ENCODE results near the gene CLPSL2.

The CLPSL2 gene

GRCh38 chr6:35771343-35771627, 5.1 kb upstream of the CLPSL2 start:
- Mint-ChIP-seq H3K9me3 (no peaks in the 10 kb centered on the region), H3K27ac (no peak overlapping the region), H3K27me3 (peaks cover 8% of the 10 kb centered on the region), H3K4me3 (no peak overlapping the region), H3K36me3 (no peaks in the 10 kb centered on the region), H3K4me1 (no peaks in the 10 kb centered on the region)

- peaks cover 15% of the 10 kb centered on the region for H3K27me3 Mint-ChIP-seq
- H3K4me1 Mint-ChIP-seq, result peaks cover 4% of the 10 kb centered on the region
- no peaks in the 10 kb centered on the region for H3K36me3 Mint-ChIP-seq
- no peak overlapping the region for H3K27ac Mint-ChIP-seq
- H3K9me3 Mint-ChIP-seq, result no peaks in the 10 kb centered on the region
- no peak overlapping the region for H3K4me3 Mint-ChIP-seq
These were observed 2.1 kb upstream of the CLPSL2 start for GRCh38 chr6:35774116-35774794.

DNA sequence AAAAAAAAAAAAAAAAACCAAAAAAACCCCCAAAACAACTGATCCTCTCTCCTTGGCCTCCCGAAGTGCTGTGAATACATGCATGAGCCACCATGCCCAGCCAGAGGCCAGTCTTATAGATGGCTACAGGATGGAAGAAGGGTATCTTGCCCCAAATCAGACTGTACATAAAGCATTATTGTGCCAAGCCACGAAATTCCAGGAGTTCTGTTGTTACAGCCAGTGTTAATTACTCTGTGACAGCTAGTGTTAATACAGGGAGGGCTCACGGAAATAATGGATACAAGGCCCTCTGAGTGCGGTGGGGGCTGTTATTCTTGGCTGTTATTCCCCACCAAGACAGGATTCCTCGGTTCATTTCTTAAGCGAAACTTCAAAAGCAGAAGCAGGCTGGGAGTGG, 1.4 kb upstream of the CLPSL2 start:
- H3K4me1 Mint-ChIP-seq, result peaks cover 4% of the 10 kb centered on the region
- no peaks in the 10 kb centered on the region for H3K36me3 Mint-ChIP-seq
- H3K27ac Mint-ChIP-seq, result no peak overlapping the region
- H3K27me3 Mint-ChIP-seq, result peaks cover 15% of the 10 kb centered on the region
- no peak overlapping the region for H3K4me3 Mint-ChIP-seq
- no peaks in the 10 kb centered on the region for H3K9me3 Mint-ChIP-seq

- Mint-ChIP-seq H3K27ac (no peak overlapping the region), H3K36me3 (no peaks in the 10 kb centered on the region), H3K9me3 (no peaks in the 10 kb centered on the region), H3K4me1 (peaks cover 4% of the 10 kb centered on the region), H3K27me3 (peaks cover 15% of the 10 kb centered on the region), H3K4me3 (peak overlapping the region; percentile 80)
These were observed 1.1 kb downstream of the CLPSL2 start for GRCh38 chr6:35777356-35778102.

GRCh38 chr6:35778437-35778836, 2.0 kb downstream of the CLPSL2 start:
- Mint-ChIP-seq H3K27ac (no peak overlapping the region), H3K9me3 (no peaks in the 10 kb centered on the region), H3K36me3 (no peaks in the 10 kb centered on the region), H3K4me3 (peak overlapping the region; percentile 8), H3K4me1 (peaks cover 4% of the 10 kb centered on the region), H3K27me3 (peaks cover 14% of the 10 kb centered on the region)

- H3K36me3 Mint-ChIP-seq, result no peaks in the 10 kb centered on the region
These were observed 4.3 kb downstream of the CLPSL2 start, which contains the start of gene CLPSL1 for GRCh38 chr6:35780719-35781118. Gene CLPSL1, plus strand, starts transcription at chr6:35781019. Its CDS starts 92 bp downstream, at chr6:35781111.

DNA sequence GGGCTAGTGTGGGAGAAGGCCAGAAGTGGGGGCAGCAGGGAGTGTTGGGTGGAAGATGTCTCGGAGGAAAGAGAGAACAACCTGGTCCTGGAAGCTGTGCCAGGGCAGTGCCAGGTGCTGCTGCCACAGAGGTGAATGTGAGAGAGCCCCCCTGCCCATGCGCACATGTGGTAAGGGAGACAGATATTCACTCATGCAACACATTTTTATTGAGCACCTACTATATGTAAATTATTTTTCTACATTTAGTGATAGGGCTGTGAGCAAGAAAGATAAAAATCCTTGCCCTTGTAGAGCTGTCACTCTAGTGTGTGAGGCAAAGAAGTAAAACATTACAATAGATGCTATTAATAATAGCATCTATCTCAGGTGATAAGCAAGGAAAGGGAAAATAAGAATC, 4.9 kb downstream of the CLPSL2 start:
- Mint-ChIP-seq H3K4me3 (no peak overlapping the region), H3K27ac (no peak overlapping the region), H3K9me3 (no peaks in the 10 kb centered on the region), H3K4me1 (peaks cover 4% of the 10 kb centered on the region), H3K36me3 (no peaks in the 10 kb centered on the region), H3K27me3 (peaks cover 15% of the 10 kb centered on the region)

More at GRCh38 chr6:35780719-35781118, 4.3 kb downstream of the CLPSL2 start, which contains the start of gene CLPSL1:
- Mint-ChIP-seq H3K4me3 (no peak within 1 kb of the TSS), H3K27ac (no peak within 1 kb of the TSS), H3K4me1 (peaks cover 4% of the 10 kb centered on the region), H3K9me3 (no peaks in the 10 kb centered on the region), H3K27me3 (peaks cover 17% of the 10 kb centered on the region)

- no peaks in the 10 kb centered on the region for H3K36me3 Mint-ChIP-seq
- H3K9me3 Mint-ChIP-seq, result no peaks in the 10 kb centered on the region
- no peak overlapping the region for H3K4me3 Mint-ChIP-seq
- H3K27ac Mint-ChIP-seq, result no peak overlapping the region
- peaks cover 16% of the 10 kb centered on the region for H3K27me3 Mint-ChIP-seq
- peaks cover 3% of the 10 kb centered on the region for H3K4me1 Mint-ChIP-seq
These were observed 6.0 kb downstream of the CLPSL2 start for GRCh38 chr6:35782424-35782823.

GRCh38 chr6:35784200-35784599, 7.8 kb downstream of the CLPSL2 start:
- H3K4me1 Mint-ChIP-seq, result no peaks in the 10 kb centered on the region
- H3K36me3 Mint-ChIP-seq, result no peaks in the 10 kb centered on the region
- peaks cover 22% of the 10 kb centered on the region for H3K27me3 Mint-ChIP-seq
- no peak overlapping the region for H3K27ac Mint-ChIP-seq
- no peak overlapping the region for H3K4me3 Mint-ChIP-seq
- no peaks in the 10 kb centered on the region for H3K9me3 Mint-ChIP-seq

DNA sequence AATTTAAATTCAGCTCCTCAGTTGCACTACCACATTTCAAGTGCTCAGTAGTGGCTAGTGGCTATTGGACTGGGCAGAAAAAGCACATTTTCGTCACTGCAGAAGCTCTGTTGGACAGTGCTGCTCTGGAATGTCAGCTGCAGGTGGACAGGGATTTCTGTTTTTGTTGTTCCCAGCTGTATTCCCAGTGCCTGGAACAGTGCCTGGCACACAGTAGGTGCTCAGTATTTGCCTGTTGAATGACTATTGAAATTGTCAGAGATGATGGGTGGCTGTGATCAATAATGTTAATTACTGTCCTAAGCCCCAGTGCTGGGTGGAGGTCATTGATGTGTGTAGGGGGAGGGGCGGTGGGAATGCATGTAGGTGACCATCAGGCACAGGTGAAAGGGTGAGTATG, 9.9 kb downstream of the CLPSL2 start:
- H3K27me3 Mint-ChIP-seq, result peaks cover 27% of the 10 kb centered on the region
- no peak overlapping the region for H3K4me3 Mint-ChIP-seq
- H3K36me3 Mint-ChIP-seq, result no peaks in the 10 kb centered on the region
- no peaks in the 10 kb centered on the region for H3K9me3 Mint-ChIP-seq
- H3K4me1 Mint-ChIP-seq, result no peaks in the 10 kb centered on the region
- H3K27ac Mint-ChIP-seq, result no peak overlapping the region

GRCh38 chr6:35786810-35787209, 10.4 kb downstream of the CLPSL2 start:
- no peaks in the 10 kb centered on the region for H3K36me3 Mint-ChIP-seq
- no peak overlapping the region for H3K27ac Mint-ChIP-seq
- peaks cover 27% of the 10 kb centered on the region for H3K27me3 Mint-ChIP-seq
- H3K4me1 Mint-ChIP-seq, result no peaks in the 10 kb centered on the region
- H3K9me3 Mint-ChIP-seq, result no peaks in the 10 kb centered on the region
- no peak overlapping the region for H3K4me3 Mint-ChIP-seq

DNA sequence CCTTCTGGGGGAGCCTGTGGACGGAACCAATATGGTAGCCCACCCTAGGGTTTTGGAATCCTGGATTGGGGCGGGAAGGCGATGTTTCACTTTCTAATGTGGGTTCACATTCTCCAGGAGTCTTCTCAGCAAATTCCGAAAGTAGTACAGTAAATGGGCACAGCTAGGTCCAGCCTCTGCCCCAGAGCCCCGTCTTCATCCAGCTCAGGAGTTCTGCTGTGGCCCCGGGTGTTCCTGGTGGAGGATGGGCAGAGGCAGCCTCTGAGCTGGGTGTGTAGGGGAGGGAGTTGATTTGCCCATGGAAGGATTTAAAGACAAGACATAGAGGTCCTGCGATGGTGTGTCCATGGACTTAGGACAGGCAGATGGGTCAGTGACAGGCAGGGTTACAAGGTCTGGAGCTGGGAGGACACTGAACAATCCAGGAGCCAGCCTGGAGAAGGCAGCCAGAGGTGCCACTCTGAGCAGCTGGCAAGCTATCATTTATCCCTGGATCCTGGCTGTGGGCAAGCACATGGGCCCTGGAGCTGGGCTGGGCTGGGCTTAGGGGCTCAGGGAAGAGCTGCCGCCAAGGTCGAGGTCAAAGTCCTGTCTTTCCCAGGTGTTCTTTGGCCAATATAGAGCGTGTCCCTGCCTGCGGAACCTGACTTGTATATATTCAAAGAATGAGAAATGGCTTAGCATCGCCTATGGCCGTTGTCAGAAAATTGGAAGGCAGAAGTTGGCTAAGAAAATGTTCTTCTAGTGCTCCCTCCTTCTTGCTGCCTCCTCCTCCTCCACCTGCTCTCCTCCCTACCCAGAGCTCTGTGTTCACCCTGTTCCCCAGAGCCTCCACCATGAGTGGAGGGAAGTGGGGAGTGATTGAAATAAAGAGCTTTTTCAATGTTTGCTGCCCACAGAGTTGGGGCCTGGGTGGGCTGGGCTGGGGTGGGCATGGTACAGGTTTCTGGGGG, 11.1 kb downstream of the CLPSL2 start:
- Mint-ChIP-seq H3K27me3 (peaks cover 27% of the 10 kb centered on the region), H3K9me3 (no peaks in the 10 kb centered on the region), H3K4me3 (no peak overlapping the region), H3K36me3 (no peaks in the 10 kb centered on the region), H3K27ac (no peak overlapping the region), H3K4me1 (no peaks in the 10 kb centered on the region)

DNA sequence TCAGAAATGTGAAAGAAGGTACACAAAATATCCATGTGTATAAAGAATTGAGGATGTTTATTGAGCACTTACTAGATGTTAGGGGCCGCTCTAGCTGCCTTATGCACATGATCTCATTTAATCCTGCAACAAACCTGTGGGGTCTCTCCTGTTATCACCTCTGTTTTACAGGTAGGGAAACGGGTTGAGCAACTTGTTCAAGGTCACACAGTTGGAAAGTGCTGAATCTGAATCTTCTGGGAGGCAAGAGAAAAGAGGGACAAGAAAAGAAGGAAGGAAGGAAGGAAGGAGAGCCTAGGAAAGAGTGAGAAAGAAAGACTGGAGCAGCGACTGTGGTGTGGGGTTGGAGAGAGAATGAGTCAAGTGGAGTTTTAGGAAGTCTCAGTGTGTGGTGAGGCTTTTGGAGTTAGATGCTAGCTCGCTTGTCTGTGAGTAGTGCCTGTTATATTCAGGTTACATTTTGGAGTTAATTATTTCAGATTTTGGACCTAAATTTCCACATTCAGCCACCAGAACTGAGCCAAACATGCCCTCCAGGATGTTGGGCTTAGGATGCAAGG, 12.1 kb downstream of the CLPSL2 start:
- H3K27me3 Mint-ChIP-seq, result peaks cover 27% of the 10 kb centered on the region
- no peak overlapping the region for H3K27ac Mint-ChIP-seq
- H3K4me1 Mint-ChIP-seq, result no peaks in the 10 kb centered on the region
- no peak overlapping the region for H3K4me3 Mint-ChIP-seq
- no peaks in the 10 kb centered on the region for H3K36me3 Mint-ChIP-seq
- no peaks in the 10 kb centered on the region for H3K9me3 Mint-ChIP-seq

DNA sequence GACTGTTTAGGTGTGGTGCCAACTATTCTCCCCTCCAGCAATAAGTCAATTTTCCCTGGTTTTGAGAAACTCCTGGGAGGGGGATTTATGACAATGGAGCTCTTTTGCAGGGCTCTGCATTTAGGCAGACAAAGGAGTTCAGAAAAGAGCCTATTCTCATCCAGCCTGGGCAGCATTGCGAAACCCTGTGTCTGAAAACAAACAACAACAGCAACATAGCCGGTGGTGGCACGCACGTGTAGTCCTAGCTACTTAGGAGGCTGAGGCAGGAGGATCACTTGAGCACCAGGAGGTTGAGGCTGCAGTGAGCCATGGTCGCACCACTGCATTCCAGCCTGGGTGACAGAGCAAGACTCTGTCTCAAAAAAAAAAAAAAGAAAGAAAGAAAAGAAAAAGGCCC, 14.3 kb downstream of the CLPSL2 start:
- H3K4me3 Mint-ChIP-seq, result no peak overlapping the region

More for the DNA sequence above, 14.3 kb downstream of the CLPSL2 start:
- Mint-ChIP-seq H3K27ac (no peak overlapping the region), H3K27me3 (peaks cover 22% of the 10 kb centered on the region), H3K4me1 (no peaks in the 10 kb centered on the region), H3K36me3 (no peaks in the 10 kb centered on the region), H3K9me3 (no peaks in the 10 kb centered on the region)

Measured in activated naive CD4-positive, alpha-beta T cell treated with anti-CD3 and anti-CD28 coated beads, Interleukin-2, amount 50 U/mL, for 24 hours (primary cell).